ENCODE measurements around the gene GJC2.
"Not testable (repeated sequence)": the region's sequence is repeated elsewhere in the genome, so short reads cannot be mapped to it uniquely, and the experiment has no call there.

GJC2 gene

GRCh38 chr1:228171221-228171891, 21.6 kb downstream of the GJC2 start:
- FAIRE-seq (no peak), DNase-seq (ENCODE audit: low spot score) (no peak)

GRCh38 chr1:228172591-228173527, 23.1 kb downstream of the GJC2 start:
- no peak for FAIRE-seq
- no peak for DNase-seq (ENCODE audit: low spot score)

DNA sequence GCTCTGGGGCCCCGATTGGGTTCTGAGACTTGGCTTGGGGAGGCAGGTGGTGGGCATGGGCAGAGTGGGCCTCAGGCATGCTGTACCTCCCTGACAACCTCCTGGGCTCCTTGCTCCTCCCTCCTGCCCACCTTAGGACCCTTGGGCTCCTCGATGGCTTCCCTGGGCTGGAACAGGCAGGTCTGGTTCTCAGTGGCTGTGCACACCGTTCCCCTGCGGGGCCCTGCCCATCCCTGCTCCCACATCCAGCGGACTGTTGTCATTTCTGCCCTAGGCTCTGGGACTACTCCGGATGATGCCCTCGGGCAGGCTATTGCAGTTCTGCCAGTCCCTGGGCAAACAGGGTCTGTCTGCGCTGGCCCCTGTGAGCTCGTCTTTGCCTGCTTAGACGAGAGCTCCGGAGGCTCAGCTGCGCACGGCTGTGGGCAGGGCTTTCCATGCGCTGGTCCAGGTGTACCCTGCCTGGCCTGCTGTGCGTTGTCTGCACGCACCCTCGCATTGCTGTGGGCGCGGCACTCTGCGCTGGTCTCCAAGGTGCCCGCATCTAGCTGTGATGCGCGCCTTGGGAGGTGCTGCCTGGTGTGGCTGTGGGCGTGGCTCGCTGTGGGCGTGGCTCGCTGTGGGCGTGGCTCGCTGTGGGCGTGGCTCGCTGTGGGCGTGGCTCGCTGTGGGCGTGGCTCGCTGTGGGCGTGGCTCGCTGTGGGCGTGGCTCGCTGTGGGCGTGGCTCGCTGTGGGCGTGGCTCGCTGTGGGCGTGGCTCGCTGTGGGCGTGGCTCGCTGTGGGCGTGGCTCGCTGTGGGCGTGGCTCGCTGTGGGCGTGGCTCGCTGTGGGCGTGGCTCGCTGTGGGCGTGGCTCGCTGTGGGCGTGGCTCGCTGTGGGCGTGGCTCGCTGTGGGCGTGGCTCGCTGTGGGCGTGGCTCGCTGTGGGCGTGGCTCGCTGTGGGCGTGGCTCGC, 24.1 kb downstream of the GJC2 start:
- FAIRE-seq; DNase-seq (ENCODE audit: low spot score): not testable (repeated sequence)

DNA sequence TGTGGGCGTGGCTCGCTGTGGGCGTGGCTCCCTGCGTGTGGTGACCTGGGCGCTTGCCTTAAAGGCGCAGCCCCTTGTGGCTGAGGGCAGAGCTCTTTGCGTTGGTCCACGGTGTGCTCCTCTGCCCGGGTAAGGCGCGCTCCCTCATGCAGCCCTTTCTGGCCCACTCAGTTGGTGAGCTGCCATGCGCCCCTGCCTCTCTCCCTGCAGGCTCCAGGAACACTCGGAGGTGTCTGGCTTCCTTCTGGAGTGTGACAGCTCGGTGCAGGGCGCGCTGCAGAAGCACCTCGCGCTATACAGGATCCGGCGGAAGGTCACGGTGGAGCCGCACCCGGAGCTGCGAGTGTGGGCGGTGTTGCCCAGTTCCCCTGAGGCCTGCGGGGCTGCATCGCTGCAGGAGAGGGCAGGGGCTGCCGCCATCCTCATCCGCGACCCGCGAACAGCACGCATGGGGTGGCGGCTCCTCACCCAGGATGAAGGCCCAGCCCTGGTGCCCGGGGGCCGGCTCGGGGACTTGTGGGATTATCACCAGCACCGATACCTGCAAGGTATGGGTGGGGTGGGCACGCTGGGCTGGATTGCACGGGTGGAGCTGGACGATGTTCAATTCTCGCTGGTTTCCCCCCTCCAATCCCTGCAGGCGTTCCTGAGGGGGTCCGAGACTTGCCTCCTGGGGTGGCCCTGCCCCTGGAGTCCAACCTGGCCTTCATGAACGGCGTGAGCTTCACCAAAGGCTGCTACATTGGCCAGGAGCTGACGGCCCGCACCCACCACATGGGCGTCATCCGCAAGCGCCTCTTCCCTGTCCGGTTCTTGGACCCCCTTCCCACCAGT, 25.0 kb downstream of the GJC2 start:
- DNase-seq (ENCODE audit: low spot score) (no peak), FAIRE-seq (no peak)

- DNase-seq (ENCODE audit: low spot score) (no peak), FAIRE-seq (no peak)
Measured at GRCh38 chr1:228175316-228176023, 25.7 kb downstream of the GJC2 start.

GRCh38 chr1:228176024-228176395, 26.3 kb downstream of the GJC2 start:
- DNase-seq (ENCODE audit: low spot score) (no peak), FAIRE-seq (no peak)

DNA sequence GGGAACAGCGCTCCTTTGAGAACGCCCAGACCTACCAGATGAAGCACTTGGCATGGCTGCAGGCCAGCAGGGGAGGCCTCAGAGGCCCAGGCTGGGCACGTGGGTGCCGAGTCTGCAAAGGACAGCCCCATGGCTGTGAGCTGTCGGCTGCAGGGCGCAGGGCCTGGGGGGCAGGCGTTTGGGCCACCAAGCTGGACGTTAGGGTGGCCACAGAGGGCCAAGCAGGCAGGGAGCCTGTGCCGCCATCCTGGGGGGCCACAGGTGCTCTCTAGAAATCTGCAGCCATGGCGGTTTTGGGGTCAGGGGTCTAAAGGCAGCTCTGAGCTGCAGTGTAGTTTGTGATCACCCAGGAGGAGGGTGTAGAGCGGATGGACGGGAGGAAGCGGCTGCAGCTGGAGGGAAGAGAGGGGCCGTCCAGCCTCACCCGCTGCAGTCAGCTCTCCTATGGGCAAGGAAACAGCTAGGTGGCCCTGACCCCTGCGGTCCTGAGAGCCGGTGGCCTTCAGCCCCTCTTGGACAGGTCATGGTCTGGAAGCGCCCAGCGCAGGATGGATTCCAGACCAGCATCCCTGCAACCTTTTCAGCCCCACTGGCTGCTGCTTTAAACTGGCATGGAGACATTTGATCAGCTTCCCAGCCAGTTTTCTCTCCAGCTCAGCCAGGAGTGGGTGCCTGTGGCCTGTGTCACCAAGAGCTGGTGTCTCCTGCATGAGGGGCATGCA, 26.9 kb downstream of the GJC2 start:
- DNase-seq (ENCODE audit: low spot score): no peak
- no peak for FAIRE-seq

DNA sequence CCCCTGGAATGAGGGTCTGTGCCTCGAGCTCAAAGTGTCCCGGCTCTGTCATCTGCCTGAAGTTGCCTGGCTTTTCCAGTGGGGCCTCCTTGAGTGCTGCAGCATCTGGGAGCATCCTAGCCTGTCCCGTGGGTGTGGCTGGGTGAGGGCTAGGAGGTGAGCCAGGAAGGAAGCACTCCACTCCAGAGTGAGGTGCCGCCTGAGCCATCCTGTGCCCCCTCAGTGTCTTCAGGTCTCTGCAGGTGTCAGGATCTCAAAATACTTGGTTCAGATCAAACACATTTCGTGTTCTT, 27.4 kb downstream of the GJC2 start:
- DNase-seq (ENCODE audit: low spot score) (no peak), FAIRE-seq (no peak)

GRCh38 chr1:228177721-228178710, 28.3 kb downstream of the GJC2 start:
- DNase-seq (ENCODE audit: low spot score) (no peak), FAIRE-seq (no peak)

- DNase-seq (ENCODE audit: low spot score): no peak
- no peak for FAIRE-seq
Measured at GRCh38 chr1:228178737-228179684, 29.3 kb downstream of the GJC2 start.

DNA sequence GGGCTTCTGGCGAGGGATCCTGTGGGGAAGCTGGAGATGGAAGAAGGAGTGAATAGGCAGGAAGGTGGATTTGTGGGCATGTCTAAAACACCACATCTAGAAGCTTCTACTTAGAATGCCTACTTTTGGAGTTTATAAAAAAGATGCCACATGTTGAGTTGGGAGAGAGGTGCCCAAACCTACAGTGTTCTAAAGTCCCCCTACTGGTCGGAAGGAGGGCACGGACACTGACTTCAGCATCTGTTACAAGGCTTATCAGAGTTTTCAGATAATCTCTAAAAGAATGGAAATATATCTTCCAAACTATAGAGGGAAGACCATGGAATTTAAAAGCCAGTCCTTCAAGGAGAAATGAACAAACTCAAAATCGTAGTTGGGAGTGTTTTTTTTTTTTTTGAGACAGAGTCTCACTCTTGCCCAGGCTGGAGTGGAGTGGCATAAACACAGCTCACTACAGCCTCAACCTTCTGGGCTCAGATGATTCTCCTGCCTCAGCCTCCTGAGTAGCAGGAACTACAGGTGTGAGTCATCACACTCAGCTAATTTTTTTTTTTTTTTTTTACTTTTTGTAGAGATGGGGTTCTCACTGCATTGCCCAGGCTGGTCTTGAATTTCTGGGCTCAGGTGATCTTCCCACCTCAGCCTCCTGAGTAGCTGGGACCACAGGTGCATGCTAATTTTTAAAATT, 30.7 kb downstream of the GJC2 start:
- no peak for FAIRE-seq
- no peak for DNase-seq (ENCODE audit: low spot score)

DNA sequence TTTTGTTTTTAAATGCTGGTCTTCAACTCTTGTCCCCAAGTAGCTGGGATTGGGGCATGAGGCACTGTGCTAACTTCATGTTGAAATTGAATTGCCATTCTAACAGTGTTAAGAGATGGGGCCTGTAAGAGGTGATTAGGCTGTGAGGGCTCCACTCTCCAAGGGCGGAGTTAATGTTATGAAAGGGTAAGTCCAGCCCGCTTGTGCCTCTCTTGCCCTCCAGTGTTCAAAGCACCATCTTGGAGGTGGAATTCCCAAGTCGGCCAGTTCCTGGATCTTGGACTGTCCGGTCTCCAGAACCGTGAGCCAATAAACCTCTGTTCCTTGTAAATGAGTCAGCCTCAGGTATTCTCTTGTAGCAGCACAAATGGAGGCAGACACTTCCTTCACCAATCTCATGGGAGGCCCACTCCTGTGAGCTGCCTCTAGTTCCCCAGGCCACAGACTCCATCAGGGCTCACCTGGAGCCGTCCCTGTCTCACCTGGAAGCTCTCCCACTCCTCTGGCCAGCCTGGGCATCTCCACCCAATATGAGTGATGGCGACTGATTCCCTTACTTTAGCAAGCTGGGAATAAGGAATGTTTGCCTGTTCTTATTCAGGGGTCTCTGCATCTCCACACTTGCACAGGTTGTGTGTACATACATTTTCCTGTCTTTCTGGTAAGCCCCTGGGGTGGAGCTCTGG, 31.4 kb downstream of the GJC2 start:
- DNase-seq (ENCODE audit: low spot score): no peak
- FAIRE-seq: no peak

DNA sequence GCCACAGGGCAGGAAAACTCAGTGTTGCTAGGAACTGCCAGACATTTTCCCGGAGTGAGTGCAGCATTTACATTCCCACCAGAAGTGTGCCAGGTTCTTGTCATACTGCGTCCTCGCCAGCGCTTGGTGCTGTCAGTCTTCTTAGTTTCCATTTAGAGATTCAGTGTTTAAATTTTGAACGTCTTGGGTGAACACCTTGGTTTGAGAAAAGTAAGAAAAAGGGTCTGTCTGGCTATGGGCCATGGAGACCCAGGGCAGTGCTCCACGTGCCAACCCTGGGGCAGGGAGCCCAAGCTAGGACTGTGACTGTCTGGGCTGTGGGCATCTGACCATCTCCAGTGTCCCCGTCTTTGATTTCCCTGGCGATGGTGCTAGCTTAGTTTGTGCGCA, 31.9 kb downstream of the GJC2 start:
- FAIRE-seq: no peak
- no peak for DNase-seq (ENCODE audit: low spot score)

- DNase-seq (ENCODE audit: low spot score) (no peak), FAIRE-seq (no peak)
Measured at GRCh38 chr1:228182296-228183030, 32.7 kb downstream of the GJC2 start.

GRCh38 chr1:228184152-228184551, 34.4 kb downstream of the GJC2 start:
- no peak for FAIRE-seq
- DNase-seq (ENCODE audit: low spot score): no peak

GRCh38 chr1:228185641-228185965, 35.9 kb downstream of the GJC2 start:
- FAIRE-seq (no peak), DNase-seq (ENCODE audit: low spot score) (no peak)
